HUDEP-2 (cell line): Measurements from ENCODE around the gene BSG.
A peak's percentile ranks its signal among the peaks of the same experiment; 100 is the strongest.
"Not testable (repeated sequence)": the region's sequence is repeated elsewhere in the genome, so short reads cannot be mapped to it uniquely, and the experiment has no call there.

Source experiments
- DNase-seq, 76 experiments: peaks; one replicate each; lab custom pipeline; 2025; ENCODE audit not compliant: unreplicated experiment in 76 of 76; lab: John Stamatoyannopoulos, UW

BSG gene

DNA sequence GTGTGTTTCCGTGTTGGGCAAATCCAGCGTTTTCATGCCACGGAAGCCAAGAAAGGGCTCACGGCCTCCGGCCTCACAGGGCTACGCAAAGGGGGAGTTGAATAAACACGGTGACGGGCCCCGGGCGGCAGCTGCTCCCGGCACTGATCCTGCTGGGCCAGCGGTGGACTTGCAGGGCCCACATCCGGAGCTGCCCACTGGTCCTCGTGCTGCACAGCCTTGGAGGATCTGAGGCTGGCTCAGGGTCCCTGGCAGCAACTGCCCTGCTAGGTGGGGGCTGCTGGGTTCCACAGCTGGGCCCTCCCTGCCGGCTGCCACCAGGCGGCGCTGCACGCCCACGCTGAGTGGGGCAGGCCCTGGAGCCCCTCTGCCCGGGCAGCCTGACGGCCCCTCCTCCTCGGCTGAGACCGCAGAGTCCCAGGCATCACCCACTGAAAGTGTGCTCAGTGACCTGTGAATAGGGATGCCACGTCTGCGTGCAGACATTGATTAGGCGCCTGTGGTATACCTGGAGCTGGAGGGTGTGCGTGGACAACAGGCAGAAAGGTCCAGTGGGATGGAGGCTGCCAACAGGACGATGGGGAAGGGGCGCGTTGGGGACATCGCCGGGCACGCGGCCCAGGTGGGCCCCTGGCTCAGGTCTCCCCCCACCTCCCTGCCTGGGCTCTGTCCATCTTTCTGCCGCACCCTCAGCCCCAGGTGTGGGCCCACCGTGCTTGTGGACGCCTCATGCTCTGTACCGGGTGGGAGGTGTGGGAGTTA is 12.0 kb downstream of the BSG start:
- peak in 61 of 76 experiments; percentile 21 to 82 (median 62) for DNase-seq

- DNase-seq: not testable (repeated sequence)
Observed at GRCh38 chr19:585146-585545, 12.8 kb downstream of the BSG start.

GRCh38 chr19:585551-586110 is 13.2 kb downstream of the BSG start:
- peak in 1 of 76 experiments; percentile 9 for DNase-seq

DNA sequence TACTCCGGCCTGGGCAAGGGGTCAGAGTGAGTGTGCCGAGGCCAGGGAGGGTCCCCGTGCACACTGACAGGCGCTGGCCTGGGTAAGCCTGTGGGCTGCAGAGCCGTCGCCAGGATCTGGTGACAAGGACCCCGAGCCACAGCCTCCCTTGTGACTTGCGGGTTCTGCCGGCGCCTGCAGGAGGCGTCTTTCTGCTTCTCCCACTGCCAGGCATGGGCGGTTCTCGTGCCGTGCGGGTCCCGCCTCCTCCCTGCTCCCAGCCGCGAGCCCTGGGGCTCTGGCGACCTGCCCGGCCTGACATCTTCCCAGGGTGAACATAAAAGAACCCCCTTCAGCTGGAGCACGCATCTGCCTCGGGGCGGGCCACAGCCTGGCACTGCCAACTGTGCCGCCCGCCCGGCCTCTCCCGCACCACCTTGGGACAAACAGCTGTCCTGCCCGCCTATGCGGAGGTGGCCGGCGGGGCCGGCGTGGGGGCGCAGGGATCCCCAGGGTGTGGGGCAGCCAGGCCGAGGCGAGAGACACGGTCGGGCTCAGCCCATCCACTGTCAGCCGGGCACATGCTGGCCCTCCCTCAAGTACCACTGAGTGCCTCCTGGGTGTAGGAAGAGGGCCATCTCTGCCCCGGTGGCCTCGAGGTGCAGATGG is 15.8 kb downstream of the BSG start:
- DNase-seq: peak in 72 of 76 experiments; percentile 46 to 97 (median 92)

DNA sequence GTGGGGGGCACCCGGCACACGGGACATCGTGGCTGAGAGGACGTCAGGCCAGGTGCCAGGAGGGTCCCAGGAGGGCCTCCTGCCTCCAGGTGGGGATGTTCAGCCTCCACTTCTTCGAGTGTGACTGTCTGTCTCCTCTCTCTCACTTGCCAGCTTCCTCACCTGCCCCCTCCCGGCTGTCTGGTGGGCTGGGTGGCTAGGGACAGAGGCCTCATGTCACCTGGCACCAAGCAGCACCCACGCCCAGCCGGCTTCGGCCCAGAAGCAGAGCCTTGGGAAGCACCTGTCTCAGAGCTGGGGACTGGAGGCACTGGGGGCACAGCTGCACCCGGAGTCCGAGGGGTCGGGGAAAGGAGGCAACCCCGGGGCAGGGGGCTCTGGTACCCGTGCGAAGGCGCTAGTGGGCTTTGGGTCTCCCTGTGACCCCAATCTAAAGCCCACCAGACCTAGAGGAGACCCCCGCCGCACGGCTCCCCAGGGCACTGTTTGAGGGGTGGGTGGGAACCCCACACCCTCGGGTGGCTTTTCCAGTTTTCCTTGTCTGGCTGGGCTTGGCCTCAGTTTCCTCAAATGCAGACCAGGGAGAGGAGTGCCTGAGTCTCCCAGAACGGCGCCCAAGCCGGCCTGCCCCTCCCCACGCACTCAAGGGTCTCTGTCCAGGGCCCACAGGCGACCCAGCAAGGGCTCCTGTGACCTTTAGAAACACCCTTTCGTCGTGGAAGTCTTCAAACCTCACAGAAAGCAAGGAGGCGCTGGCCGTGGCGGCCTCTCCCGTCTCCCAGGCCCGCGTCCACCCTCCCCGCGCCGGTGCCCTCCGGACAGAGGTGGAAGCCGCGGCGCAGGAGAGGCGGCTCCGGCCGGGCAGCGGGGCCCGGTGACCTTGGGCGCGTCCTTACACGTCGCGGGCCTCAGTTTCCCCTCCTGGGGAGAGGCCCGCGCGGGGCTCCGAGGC is 16.6 kb downstream of the BSG start:
- DNase-seq: peak in 4 of 76 experiments; percentile 17 to 87 (median 44)

DNA sequence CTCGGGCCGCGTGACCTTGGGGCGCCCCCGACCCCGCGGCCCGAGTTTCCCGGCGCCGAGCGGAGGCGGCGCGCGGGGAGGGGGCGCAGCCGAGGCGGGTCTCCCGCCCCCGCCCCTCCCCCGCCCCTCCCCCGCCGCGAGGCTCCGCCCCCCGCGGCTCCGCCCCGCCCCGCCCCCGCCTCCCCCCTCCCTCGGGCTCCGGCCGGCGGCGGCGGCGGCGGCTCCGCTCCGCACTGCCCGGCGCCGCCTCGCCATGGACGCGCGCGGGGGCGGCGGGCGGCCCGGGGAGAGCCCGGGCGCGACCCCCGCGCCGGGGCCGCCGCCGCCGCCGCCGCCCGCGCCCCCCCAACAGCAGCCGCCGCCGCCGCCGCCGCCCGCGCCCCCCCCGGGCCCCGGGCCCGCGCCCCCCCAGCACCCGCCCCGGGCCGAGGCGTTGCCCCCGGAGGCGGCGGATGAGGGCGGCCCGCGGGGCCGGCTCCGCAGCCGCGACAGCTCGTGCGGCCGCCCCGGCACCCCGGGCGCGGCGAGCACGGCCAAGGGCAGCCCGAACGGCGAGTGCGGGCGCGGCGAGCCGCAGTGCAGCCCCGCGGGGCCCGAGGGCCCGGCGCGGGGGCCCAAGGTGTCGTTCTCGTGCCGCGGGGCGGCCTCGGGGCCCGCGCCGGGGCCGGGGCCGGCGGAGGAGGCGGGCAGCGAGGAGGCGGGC is 17.4 kb downstream of the BSG start, which contains the start of gene HCN2:
HCN2 (plus strand) TSS at position 189 of the 703 bp plus-strand sequence; CDS start at position 254, 65 bp downstream.
- DNase-seq: no peak

GRCh38 chr19:590396-590745 is 18.0 kb downstream of the BSG start:
- DNase-seq: peak in 21 of 76 experiments; percentile 17 to 44 (median 29)

- DNase-seq: no peak
Observed at GRCh38 chr19:590750-591098, 18.3 kb downstream of the BSG start.

- peak in 11 of 76 experiments; percentile 18 to 44 (median 32) for DNase-seq
Observed at GRCh38 chr19:591099-591958, 18.9 kb downstream of the BSG start.

DNA sequence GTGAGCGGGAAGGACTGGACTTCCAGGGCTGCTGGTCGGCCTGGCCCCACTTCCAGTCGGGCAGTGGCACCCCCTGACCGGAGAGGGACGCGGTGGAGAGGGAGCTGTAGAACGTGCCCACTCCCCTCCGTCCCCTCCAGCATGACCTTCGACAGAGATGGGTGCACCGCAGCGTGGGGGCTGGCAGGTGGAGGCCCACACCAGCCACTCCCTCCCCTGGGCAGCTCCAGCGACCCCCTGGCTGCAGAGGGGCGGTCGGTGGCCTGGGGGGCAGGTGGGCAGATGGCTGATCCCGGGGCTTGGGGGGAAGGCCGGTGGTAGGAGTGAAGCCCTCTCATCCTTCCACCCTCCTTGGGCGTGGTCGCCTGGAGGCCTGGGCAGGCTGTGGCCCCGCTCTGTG is 19.7 kb downstream of the BSG start:
- DNase-seq: no peak

- no peak for DNase-seq
Observed at GRCh38 chr19:593055-593454, 20.7 kb downstream of the BSG start.

DNA sequence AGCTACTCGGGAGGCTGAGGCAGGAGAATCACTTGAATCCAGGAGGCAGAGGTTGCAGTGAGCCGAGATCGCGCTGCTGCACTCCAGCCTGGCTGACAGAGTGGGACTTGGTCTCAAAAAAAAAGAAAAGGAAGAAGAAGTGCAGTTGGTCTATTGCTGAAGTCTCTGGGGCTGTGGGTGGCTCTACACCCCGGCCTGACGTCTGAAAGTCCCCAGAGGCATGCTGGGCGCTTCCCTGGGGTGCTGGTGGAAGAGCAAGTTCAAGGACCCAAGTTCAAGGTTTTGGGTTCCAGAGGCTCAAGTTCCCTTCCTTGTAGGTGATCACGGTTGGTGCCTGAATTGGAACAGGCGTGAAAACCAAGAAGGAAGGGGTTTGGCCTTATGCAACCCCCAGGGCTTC is 21.1 kb downstream of the BSG start:
- DNase-seq: no peak

- DNase-seq: no peak
Observed at GRCh38 chr19:594265-594870, 22.0 kb downstream of the BSG start.

GRCh38 chr19:595326-596262 is 23.2 kb downstream of the BSG start:
- DNase-seq: no peak

DNA sequence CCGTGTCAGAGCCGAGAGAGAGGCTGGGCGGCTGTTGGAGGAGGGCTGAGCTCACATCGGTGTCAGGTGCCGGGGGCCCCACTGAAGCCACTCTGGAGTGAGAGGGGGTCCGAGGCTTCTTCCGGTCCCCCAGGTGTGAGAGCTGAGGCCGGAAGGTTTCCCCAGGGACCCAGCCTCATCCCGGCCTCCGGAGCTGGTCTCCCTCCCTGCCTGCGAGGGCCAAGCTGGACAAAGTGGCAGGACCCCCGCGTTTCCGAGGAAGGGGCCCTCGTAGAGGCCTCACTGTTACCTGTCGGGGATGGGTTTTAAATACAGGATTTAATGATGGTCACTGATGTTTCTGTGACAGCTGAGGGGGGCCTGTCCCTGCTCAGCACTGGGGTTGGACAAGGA is 23.9 kb downstream of the BSG start:
- no peak for DNase-seq

GRCh38 chr19:597406-598315 is 25.3 kb downstream of the BSG start:
- peak in 11 of 76 experiments; percentile 16 to 59 (median 32) for DNase-seq

DNA sequence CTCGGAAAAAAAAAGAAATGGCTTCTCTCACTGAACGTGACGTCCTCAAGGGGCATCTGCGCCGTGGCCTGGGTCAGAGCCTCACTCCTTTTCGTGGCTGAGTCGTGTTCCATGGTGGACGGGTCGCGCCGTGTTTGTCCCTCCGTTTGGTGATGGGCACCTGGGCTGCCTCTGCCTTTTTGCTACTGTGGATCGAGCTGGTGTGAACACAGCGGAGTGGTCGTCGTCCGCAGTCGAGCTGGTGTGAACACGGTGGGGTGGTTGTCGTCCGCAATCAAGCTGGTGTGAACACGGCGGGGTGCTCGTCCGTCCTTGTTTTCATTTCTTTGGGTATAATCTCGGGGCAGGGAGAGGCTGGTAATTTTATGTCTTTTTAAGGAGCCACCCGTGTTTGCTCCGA is 28.9 kb downstream of the BSG start:
- DNase-seq: no peak
